IPS-11a (cell line): ENCODE measurements around the gene SEC14L3.

Experiments used
- H3K4me3 ChIP-seq: one replicate; pipeline ENCODE4 v1.5.1; 2013; ENCODE audit warnings: low read depth, low read length, control low read depth

Gene SEC14L3

DNA sequence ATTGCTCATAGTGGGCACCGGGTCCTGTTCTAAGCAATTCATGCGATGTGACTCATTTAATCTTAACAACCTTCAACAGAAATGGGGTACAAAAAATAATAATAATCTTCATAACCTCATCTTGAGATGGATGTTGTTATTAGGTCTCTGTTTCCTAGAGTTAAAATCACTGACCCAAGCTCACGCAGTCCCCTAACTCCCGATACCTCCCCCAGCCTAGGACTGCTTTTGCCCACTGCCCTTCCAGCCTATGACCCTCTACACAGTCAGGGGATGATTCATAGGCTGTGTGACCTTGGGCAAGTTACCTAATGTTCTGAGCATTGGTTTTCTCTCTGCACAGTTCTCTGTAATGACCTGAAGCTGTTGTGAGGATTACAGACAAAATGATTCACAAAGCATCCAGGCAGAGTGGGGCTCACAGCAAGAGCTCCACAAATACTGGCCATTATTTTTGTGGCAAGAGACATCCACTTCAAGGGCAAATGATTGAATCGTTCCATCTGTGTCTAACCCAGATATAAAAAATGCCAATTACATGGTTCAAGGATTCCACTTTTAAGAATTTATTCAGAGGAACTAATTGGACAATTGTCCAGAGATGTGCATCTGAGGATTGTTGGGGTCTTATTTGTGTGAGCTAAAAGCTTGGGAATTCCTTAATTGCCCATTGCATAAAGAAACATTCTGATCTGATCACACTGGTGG, 26.2 kb downstream of the SEC14L3 start:
- no peak overlapping the region for H3K4me3 ChIP-seq

GRCh38 chr22:30444632-30445437, 27.0 kb downstream of the SEC14L3 start:
- no peak overlapping the region for H3K4me3 ChIP-seq

GRCh38 chr22:30441088-30441487, 30.7 kb downstream of the SEC14L3 start:
- no peak overlapping the region for H3K4me3 ChIP-seq

- no peak overlapping the region for H3K4me3 ChIP-seq
Observed at GRCh38 chr22:30439836-30440235, 32.0 kb downstream of the SEC14L3 start.

GRCh38 chr22:30439226-30439625, 32.6 kb downstream of the SEC14L3 start:
- no peak overlapping the region for H3K4me3 ChIP-seq

DNA sequence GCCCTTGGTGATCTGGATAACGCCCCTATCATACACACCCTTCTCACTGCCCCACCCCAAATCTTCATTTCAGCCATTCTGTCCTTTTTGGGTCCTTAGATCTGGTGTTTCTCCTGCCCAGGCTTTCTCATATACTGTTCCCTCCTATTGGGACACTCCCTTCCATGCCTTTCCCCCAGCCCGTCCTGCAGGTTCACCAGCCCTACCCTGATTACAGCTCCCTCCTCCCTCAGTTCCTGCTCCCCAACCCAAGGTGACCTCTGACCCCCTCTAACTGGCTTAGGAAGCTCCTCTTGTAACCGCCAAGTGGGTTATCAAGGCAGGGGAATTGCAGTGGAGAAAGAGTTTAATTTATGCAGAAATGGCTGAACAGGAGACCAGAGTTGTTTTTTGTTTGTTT, 33.3 kb downstream of the SEC14L3 start:
- no peak overlapping the region for H3K4me3 ChIP-seq

GRCh38 chr22:30436196-30436595, 35.6 kb downstream of the SEC14L3 start:
- no peak overlapping the region for H3K4me3 ChIP-seq

DNA sequence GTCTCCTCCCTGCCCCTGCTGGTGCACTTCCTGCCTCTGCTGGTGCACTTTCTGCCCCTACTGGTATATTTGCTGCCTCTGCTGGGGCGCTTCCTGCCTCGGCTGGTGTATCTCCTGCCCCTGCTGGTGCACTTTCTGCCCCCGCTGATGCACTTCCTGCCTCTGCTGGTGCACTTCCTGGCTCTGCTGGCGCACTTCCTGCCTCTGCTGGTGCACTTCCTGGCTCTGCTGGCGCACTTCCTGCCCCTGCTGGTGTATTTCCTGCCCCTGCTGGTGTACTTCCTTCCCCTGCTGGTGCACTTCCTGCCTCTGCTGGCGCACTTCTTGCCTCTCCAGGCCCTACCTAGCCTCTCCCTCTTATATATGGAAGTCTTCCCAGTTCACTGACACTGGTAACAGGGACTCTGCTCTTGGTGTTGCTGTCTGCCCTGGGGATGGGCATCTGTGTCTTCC, 36.1 kb downstream of the SEC14L3 start:
- no peak overlapping the region for H3K4me3 ChIP-seq

DNA sequence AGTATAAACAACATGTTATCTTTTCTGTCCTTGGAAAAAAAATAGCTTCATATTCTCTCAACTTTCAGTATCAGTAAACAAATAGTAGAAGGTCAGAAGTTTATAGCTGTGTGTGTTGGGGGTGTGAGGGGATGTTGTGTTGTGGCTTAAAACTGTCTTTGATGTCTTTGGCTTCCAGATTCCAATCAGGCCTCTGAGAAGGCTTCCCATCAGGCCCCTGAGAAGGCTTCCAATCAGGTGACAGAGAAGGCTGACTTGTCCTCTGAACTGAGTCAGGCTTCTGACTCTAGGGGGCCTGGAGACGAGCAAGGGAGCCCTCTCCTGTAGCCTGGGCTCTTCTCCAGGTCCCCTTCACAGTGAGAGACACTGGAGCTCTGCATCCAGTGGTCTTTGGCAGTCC, 37.0 kb downstream of the SEC14L3 start:
- H3K4me3 ChIP-seq = no peak overlapping the region

GRCh38 chr22:30433773-30434172, 38.0 kb downstream of the SEC14L3 start:
- no peak overlapping the region for H3K4me3 ChIP-seq

- H3K4me3 ChIP-seq = no peak overlapping the region
Observed at GRCh38 chr22:30433227-30433626, 38.6 kb downstream of the SEC14L3 start.

DNA sequence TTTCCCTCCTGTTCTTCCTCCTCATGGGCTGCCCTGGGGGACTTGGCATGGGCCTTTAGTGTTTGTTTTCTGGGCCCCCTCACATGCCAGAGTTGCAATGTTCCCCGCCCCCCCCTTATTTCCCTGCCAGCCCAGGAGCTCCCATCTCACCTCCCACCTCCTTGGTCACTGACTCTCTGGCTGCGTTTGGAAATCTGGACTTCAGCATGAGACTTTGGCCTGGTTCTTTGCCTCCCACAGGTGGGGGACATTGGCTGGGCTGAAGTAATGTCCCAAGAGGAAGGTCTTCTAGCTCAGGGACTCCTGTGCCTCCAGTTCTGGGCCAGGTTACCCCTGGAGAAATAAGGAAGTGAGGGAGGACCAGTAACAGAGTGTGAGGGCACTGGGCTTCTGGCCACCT, 39.3 kb downstream of the SEC14L3 start:
- H3K4me3 ChIP-seq = no peak overlapping the region

- no peak overlapping the region for H3K4me3 ChIP-seq
Observed at GRCh38 chr22:30432096-30432495, 39.7 kb downstream of the SEC14L3 start.

DNA sequence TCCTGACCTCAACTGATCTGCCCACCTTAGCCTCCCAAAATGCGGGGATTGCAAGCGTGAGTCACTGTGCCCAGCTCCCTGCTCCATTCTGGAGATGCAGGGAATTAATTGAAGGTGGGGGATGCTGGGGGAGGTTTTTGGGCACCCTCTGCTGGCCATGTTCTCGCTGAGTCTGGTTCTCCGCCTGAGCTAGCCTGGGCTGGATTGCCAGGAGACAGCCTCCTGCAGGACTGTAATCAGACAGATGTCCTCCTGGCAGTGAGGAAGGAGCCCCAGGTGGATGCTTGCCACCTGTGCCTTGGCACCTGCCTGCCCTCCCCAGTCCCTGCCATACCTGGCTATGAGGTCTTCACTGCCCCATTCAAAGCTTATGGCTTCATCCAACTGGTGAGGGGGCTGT, 40.9 kb downstream of the SEC14L3 start:
- no peak overlapping the region for H3K4me3 ChIP-seq

GRCh38 chr22:30429887-30430286, 41.9 kb downstream of the SEC14L3 start:
- H3K4me3 ChIP-seq = no peak overlapping the region

- H3K4me3 ChIP-seq = no peak overlapping the region
Observed at GRCh38 chr22:30427871-30428270, 43.9 kb downstream of the SEC14L3 start.

DNA sequence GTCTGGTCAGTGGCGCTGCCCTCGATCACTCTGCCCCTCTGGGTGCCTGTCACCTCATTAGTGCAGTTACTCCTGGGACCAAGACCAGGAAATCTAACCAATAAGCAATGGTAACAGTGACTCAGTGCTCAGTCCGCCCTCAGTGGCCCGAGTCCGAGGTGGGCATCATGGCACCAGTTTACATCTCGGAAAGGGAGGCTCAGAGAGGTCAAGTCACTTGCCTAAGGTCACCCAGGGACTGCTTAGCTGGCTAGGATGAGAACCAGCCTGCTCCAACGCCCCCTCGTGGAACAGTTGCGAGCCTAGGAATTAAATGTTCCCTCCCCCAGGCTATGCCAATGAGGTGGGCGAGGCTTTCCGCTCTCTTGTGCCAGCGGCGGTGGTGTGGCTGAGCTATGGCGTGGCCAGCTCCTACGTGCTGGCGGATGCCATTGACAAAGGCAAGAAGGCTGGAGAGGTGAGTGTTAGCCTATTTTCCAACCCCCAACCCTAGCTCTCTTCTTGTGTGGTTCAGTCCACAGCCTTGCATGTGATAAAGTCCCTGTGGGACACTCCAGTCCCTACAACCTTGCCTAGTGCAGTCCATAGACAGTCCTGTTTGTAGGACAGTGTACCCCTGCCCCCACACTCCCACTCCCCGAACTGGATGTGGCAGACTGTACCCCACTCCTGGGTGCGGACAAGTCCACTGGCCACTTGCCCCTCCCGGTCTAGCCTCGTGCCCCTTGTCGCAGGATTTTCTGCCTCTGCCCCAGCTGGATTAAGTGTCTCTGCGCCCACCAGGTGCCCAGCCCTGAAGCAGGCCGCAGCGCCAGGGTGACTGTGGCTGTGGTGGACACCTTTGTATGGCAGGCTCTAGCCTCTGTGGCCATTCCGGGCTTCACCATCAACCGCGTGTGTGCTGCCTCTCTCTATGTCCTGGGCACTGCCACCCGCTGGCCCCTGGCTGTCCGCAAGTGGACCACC, 45.1 kb downstream of the SEC14L3 start:
- peak overlapping the region; percentile 79 for H3K4me3 ChIP-seq

GRCh38 chr22:30425616-30426387, 46.0 kb downstream of the SEC14L3 start, which contains the start of gene MTFP1:
Gene MTFP1 (plus strand): TSS chr22:30425768. CDS start chr22:30425880, 112 bp downstream.
- H3K4me3 ChIP-seq = peak within 1 kb of the TSS; percentile 79

DNA sequence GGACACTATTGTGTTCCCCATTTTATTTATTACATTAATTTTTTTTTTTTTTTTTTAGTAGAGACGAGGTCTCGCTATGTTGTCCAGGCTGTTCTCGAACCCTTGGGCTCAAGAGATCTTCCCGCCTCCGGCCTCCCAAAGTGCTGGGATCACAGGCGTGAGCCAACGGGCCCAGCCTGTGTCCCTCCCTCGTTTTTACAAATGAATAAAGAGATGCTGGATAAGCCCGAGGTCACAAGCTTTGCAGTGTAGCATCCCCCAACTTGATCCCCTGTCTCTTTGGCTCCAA, 46.5 kb downstream of the SEC14L3 start:
- H3K4me3 ChIP-seq = peak overlapping the region; percentile 79

GRCh38 chr22:30424534-30425326, 47.1 kb downstream of the SEC14L3 start:
- H3K4me3 ChIP-seq = peak overlapping the region; percentile 38
